ENCODE results near the gene MGAT5.

The MGAT5 gene

GRCh38 chr2:134381141-134381540, 127.3 kb downstream of the MGAT5 start:
- no peak overlapping the region for H3K27ac ChIP-seq (ENCODE audit: extremely low read depth, low read depth, low read length)
- peaks cover 0 to 14% of the 10 kb centered on the region in 2 experiments; a peak in 1 of 3 replicates for H3K36me3 ChIP-seq (ENCODE audit: control insufficient read depth in 2 of 2, insufficient read depth in 1 of 2, low read length in 2 of 2)
- H3K4me1 ChIP-seq (ENCODE audit: control insufficient read depth, insufficient read depth, low read length): no peaks in the 10 kb centered on the region
- ChIA-PET CTCF (no interaction called here), POLR2A (interaction anchor here (1.1 kb wide), 1 partner anchor 64 kb away, joined by 3 read pairs; no protein-coding TSS in a partner anchor)
- TF ChIP-seq ZNF776 (tag by site-specific recombination; IDR thresholded peaks at IDR 0.05; ENCODE audit: borderline replicate concordance) (no peak), ZNF692 (tag by site-specific recombination; IDR thresholded peaks at IDR 0.05) (no peak), ZNF623 (tag by site-specific recombination; IDR thresholded peaks at IDR 0.05) (no peak), ZNF148 (tag by site-specific recombination; IDR thresholded peaks at IDR 0.05; ENCODE audit: borderline replicate concordance) (no peak), WT1 (tag by site-specific recombination; IDR thresholded peaks at IDR 0.05) (no peak), BCL6B (tag by site-specific recombination; IDR thresholded peaks at IDR 0.05) (no peak), HOXA7 (CRISPR knock-in tag; IDR thresholded peaks at IDR 0.05; ENCODE audit: borderline replicate concordance) (no peak)
- H3K4me3 ChIP-seq (ENCODE audit: low read depth, low read length): no peak overlapping the region
- no peaks in the 10 kb centered on the region for H3K9me3 ChIP-seq (ENCODE audit: control insufficient read depth, insufficient read depth, low read depth, low read length)

GRCh38 chr2:134384131-134384530, 130.3 kb downstream of the MGAT5 start:
- CTCF ChIA-PET: interaction anchor here (0.8 kb wide), 1 partner anchor 29 kb away, joined by 3 read pairs; no protein-coding TSS in a partner anchor
- Histone ChIP-seq H3K4me3 (ENCODE audit: low read depth, low read length) (no peak overlapping the region), H3K9me3 (ENCODE audit: control insufficient read depth, insufficient read depth, low read depth, low read length) (no peaks in the 10 kb centered on the region), H3K4me1 (ENCODE audit: control insufficient read depth, insufficient read depth, low read length) (no peaks in the 10 kb centered on the region), H3K36me3 (ENCODE audit: control insufficient read depth in 2 of 2, insufficient read depth in 1 of 2, low read length in 2 of 2) (peaks cover 0 to 7% of the 10 kb centered on the region in 2 experiments; a peak in 1 of 3 replicates), H3K27ac (ENCODE audit: extremely low read depth, low read depth, low read length) (no peak overlapping the region)
- TF ChIP-seq SP3 (tag by site-specific recombination; IDR thresholded peaks at IDR 0.05) (no peak), ZNF544 (tag by site-specific recombination; IDR thresholded peaks at IDR 0.05) (no peak), ZNF654 (tag by site-specific recombination; IDR thresholded peaks at IDR 0.05; ENCODE audit: low read depth) (no peak), OVOL3 (tag by site-specific recombination; IDR thresholded peaks at IDR 0.05) (no peak), PRDM1 (tag by site-specific recombination; IDR thresholded peaks at IDR 0.05) (no peak), ZNF707 (tag by site-specific recombination; IDR thresholded peaks at IDR 0.05) (no peak), ZNF560 (tag by site-specific recombination; IDR thresholded peaks at IDR 0.05; ENCODE audit: borderline replicate concordance) (no peak), ZNF660 (tag by site-specific recombination; IDR thresholded peaks at IDR 0.05) (no peak), ZNF302 (tag by site-specific recombination; IDR thresholded peaks at IDR 0.05; ENCODE audit: low read depth) (no peak), MZF1 (tag by site-specific recombination; IDR thresholded peaks at IDR 0.05; ENCODE audit: borderline replicate concordance) (no peak), KLF17 (tag by site-specific recombination; IDR thresholded peaks at IDR 0.05) (no peak), ZNF776 (tag by site-specific recombination; IDR thresholded peaks at IDR 0.05; ENCODE audit: borderline replicate concordance) (no peak)
- POLR2A ChIA-PET: no interaction called here
